GM12891 (cell line): Measurements from ENCODE around the gene ANO2.
"Not testable (repeated sequence)": the region's sequence is repeated elsewhere in the genome, so short reads cannot be mapped to it uniquely, and the experiment has no call there.

Source experiments
- DNase-seq: peaks from one replicate; pipeline ENCODE4 v3.0.0; 2011; ENCODE audit warnings: low spot score; ENCODE audit not compliant: insufficient read length
- FAIRE-seq: peaks from 2 replicates; lab custom pipeline; 2011; peaks lifted over from hg19 to GRCh38; lab: Jason Lieb, UNC
- PAX5 ChIP-seq: IDR thresholded peaks from 2 replicates; pipeline ENCODE4 v1.6.1; 2011; ENCODE audit warnings: low read length, moderate library complexity, mild to moderate bottlenecking; ENCODE audit not compliant: insufficient read depth, severe bottlenecking
- POLR2A ChIP-seq: IDR thresholded peaks from 2 replicates; pipeline ENCODE4 v1.6.1; 2011; ENCODE audit warnings: low read depth, low read length, control low read depth
- POLR2AphosphoS5 ChIP-seq: IDR thresholded peaks from 2 replicates; pipeline ENCODE4 v1.6.1; 2011; ENCODE audit warnings: low read depth, low read length, control low read depth
- POU2F2 ChIP-seq: IDR thresholded peaks from 2 replicates; pipeline ENCODE4 v1.6.1; 2011; ENCODE audit warnings: low read depth, mild to moderate bottlenecking, control low read depth, low read length, moderate library complexity
- SPI1 ChIP-seq: IDR thresholded peaks from 2 replicates; pipeline ENCODE4 v1.6.1; 2011; ENCODE audit warnings: low read depth, low read length, control low read depth
- TAF1 ChIP-seq: IDR thresholded peaks from 2 replicates; pipeline ENCODE4 v1.6.1; 2011; ENCODE audit warnings: low read depth, low read length, control low read depth

Gene ANO2

DNA sequence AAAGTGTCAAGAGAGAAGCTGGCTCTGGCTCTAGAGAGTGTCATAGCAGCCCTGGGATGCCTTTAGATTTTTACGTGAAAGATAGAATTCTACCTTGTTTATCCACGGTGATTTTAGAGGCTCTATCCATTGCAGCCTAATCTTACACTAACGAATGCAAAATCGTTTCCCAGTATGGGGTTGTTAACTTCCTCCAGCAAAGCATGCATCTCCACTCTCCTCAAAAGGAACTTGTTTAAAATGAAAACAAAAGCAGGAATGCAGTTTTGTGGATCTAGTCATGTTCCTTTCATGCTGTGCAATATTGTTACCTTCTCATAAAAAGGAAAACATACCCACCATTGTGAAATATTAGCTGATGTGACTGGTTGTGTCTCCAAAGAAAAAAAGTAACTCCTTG is 88.4 kb downstream of the ANO2 start:
- FAIRE-seq: no peak
- no peak for TF ChIP-seq POLR2A
- no peak for TF ChIP-seq POU2F2
- TF ChIP-seq POLR2AphosphoS5: no peak
- no peak for TF ChIP-seq PAX5
- no peak for TF ChIP-seq TAF1
- TF ChIP-seq SPI1: no peak
- no peak for DNase-seq

DNA sequence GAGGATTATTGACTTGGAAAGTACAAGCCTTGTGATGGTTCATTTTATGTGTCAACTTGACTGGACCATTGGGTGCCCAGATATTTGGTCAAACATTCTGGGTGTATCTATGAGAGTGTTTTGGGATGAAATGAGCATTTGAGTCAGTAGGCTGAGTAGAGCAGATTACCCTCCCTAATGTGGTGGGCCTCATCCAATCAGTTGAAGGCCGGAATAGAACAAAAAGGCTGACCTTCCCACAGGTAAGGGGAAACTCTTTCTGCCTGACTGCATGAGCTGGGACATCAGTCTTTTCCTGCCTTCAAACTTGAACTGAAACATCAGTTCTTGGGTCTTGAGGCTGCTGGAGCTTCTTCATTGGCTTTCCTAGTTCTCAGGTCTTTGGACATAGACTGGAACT is 98.1 kb downstream of the ANO2 start:
- DNase-seq (no peak), FAIRE-seq (no peak)
- TF ChIP-seq POU2F2: no peak

DNA sequence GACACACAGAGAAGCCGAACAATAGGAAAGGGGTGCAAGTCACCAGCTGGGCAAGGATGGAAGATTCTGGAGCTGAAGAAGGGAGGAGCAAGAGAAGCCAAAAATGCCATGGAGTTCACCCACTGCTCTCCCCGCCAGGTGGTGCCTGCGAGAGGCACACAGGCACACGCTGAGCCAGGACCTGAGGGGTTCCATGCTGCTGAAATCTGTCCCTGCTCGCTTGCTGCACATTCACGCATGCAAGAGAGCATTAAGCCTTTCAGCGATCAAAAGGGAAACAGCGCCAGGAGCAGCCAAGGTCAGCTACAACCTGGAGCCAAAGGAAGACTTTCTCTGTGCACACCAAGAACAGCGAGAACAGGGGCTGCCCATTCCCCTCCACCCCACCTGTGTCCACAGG is 104.1 kb downstream of the ANO2 start:
- FAIRE-seq (no peak), DNase-seq (no peak)
- TF ChIP-seq POLR2A: no peak
- TF ChIP-seq TAF1: no peak
- no peak for TF ChIP-seq POU2F2
- TF ChIP-seq POLR2AphosphoS5: no peak
- TF ChIP-seq SPI1: no peak
- TF ChIP-seq PAX5: no peak

DNA sequence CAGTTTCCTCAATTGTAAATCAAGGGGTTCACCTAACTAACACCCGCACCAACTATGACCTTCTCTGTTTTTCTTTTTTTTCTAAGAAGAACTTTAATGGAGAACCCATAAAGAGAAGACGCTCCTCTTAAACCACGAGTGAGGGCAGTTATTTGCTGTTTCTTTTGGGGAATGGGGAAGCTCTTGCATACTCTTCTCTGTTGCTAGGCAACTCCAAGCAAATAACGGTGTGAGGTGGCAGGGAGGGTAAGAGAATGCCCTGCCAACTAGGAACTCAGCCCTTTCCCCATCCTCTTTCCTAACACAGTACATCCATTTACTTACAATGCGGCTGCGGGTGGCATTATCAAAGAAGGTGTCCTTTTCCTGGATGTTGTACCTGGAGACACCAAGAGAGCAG is 114.9 kb downstream of the ANO2 start:
- FAIRE-seq (no peak), DNase-seq (no peak)
- TF ChIP-seq POLR2A (no peak), TAF1 (no peak), POU2F2 (no peak), SPI1 (no peak), POLR2AphosphoS5 (no peak), PAX5 (no peak)

DNA sequence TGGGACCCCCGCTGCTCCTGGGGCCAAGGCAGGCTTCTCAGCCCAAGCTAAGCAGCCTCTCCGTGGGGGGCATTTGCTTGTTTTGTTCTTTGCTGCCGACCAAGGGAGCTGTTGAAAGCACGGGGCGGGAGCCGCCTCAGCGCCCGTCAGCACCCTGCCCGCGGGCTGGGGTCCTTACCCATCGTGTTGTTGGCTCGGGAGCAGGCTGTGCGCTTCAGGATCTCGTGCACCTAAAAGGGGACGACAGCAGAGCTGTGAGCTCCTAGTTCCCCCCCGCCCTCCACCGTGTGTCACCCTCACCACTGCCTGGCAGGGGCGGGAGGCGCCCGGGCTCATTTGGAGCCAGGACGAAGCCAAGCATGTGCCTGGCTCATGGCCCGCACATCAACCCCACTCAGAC is 117.5 kb downstream of the ANO2 start:
- TF ChIP-seq POLR2A (no peak), PAX5 (no peak), POLR2AphosphoS5 (no peak), SPI1 (no peak), TAF1 (no peak), POU2F2 (no peak)
- FAIRE-seq: no peak
- DNase-seq: no peak

DNA sequence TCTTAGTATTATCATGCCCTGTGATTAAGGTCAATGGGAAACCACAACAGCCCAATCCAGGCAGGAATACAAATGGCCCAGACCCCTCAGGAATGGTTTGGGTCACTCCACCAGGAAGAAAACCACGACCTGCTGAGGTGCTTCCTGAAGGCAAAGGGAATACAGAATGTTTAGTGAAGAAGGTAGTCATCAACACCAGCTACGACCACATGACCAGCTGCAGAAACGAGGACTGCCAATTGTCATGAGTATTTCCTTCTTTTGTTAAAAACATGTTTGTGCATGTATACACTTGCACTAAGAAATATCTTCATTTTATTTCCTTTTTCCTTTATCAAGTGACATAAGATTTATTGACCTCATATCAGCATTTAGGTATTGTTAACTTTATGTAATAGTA is 119.3 kb downstream of the ANO2 start:
- DNase-seq, FAIRE-seq: not testable (repeated sequence)

DNA sequence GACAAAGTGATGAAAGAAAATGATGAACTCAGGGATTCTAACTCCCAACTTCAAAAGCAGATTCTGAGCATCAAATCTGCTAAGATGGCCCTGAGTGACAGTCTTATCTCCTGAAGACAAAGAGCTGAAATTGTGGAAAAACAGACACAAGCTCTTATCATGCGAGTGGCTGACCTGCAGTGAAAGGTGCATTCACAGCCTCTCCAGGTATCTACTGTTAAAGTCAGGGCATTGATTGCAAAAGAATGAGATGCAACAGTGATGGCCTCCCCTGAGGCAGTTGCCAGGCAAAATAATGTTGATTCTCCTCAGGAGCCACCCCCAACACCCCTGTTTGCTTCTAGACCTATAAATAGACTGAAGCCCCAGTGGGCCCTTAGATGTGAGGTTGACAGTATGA is 126.2 kb downstream of the ANO2 start:
- not testable (repeated sequence) for DNase-seq, FAIRE-seq

DNA sequence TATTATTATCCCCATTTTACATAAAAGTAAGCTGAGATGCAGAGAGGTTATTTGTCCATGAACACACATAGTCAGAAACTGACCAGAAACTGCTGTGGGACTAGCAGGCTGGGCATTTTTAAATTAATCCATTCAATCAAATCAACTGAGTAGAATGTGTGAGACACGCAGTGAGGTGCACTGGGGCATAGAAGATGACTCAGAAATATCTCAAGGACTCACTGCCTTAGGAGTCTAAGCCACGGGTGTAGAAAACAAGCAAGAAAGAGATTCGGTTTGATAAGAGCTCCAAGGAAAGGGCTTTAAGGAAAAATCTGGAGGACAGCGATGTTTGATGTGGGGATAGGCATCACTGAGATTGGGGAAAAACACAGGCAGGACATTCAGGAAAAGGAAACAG is 127.8 kb downstream of the ANO2 start:
- no peak for FAIRE-seq
- no peak for DNase-seq
- TF ChIP-seq POU2F2: no peak
- no peak for TF ChIP-seq POLR2A
- no peak for TF ChIP-seq POLR2AphosphoS5
- TF ChIP-seq PAX5: no peak
- TF ChIP-seq TAF1: no peak
- TF ChIP-seq SPI1: no peak

DNA sequence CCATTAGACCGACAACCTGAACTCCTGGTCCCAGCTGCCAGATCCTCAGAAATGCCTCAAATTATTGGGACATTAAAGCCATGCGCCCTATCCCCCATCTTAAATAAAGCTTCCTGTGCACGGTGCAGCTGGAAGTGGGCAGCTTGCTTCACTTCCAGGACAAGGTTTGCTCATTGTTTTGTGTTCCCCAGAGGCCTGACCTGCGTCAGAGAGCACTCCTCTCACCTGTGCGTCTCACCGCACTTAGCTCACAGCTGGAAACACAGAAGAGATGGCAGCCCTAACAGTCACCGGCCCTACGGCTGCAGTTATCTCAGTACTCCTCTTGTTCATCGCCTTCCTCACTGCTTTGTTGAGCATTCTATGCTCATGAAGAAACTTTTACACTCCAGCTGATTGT is 135.5 kb downstream of the ANO2 start:
- TF ChIP-seq POLR2A: no peak
- no peak for TF ChIP-seq TAF1
- TF ChIP-seq POU2F2: no peak
- no peak for TF ChIP-seq POLR2AphosphoS5
- TF ChIP-seq PAX5: no peak
- no peak for TF ChIP-seq SPI1
- no peak for FAIRE-seq

DNA sequence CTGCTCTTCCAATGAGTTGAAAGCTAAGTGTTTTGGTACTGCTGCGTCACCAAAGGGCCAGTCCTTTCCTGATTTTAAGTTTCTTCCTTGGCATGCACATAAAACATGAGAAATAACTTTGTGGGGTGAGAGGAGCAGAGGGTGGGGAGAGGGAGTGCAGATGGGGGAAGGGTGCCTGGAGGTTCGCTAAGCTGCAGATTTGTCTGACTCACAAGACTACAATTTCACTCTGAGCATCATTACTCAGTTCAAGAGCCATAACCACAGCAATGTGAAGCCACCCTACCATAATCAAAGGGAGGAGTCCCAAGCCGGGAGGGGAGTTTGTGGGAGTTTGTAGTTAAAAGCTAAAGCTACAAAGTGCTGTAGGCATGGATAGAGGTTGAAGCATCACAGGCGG is 136.1 kb downstream of the ANO2 start:
- FAIRE-seq: no peak
- no peak for TF ChIP-seq TAF1
- no peak for DNase-seq

More for the DNA sequence above, 135.5 kb downstream of the ANO2 start:
- DNase-seq: no peak

DNA sequence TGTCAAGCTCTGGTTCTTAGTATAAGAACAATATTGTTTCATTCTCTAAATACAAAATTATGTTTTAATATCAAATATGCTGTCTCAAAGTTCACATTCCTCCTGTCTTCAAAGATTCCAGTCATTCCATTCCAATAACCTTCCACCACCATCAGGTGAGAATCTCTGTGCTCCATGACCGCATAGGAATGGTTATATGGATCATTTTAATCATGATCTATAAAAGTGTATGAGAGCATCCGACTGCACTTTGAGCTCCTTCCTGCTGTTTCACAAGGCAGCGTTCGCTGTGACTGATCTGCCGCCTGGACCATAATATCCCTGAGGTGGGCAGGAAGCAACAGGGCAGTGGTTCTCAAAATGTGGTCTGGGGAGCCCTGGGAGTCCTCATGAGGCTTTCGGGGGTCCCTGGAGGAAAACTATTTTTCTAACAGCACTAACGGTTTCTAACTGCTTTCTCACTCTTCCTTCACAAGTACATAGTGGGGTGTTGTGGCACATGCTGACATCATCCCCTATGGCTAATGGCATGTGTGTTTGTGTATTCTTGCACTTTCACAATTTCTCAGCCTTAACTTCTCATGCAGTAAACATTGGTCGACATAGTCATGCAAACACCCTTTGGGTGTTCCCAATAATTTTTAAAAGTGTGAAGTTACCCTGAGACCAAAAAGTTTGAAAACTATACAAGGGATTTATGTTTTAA is 137.4 kb downstream of the ANO2 start:
- DNase-seq (no peak), FAIRE-seq (no peak)
- TF ChIP-seq POLR2A (no peak), TAF1 (no peak), SPI1 (no peak), POU2F2 (no peak), PAX5 (no peak), POLR2AphosphoS5 (no peak)

DNA sequence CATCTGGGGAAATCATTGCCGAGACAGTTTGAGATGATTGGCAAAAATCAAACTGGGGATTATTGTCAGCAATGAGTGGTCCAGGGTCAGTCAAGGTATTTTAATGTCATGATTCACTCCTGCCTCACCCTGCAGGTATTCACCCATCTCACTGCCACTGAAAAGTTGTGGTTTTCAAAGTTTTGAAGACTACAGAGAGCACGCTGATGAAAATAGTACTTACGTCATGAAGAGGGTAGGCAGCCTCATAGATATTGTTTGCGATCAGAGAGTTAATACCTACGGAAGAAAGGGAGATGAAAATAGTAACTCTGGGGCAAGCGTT is 138.0 kb downstream of the ANO2 start:
- DNase-seq: no peak
- TF ChIP-seq POLR2A (no peak), POU2F2 (no peak), PAX5 (no peak), TAF1 (no peak), POLR2AphosphoS5 (no peak), SPI1 (no peak)
- no peak for FAIRE-seq
